ENCODE results near the gene MRAS. TPM values are rescaled to one million over a fixed set of nuclear protein-coding genes. Genes with fewer than 3 reads are reported as not detected.

Gene MRAS
- total and polyA plus RNA-seq, 11 donors, result 112 to 413 (median 252) TPM

- H3K36me3 ChIP-seq, result no peaks in the 10 kb centered on the region
- TF ChIP-seq CTCF (IDR thresholded peaks at IDR 0.05), result no peak
- no peak for TF ChIP-seq POLR2A (IDR thresholded peaks at IDR 0.05)
- WGBS, 4 donors, result 88 to 96% (median 92%) methylated on average over 3 of the region's 3 CpGs
- no peak overlapping the region for H3K4me3 ChIP-seq
- no peaks in the 10 kb centered on the region for H3K4me1 ChIP-seq
- intact Hi-C loops (cut with DNase I), result no loop called here
- no peak for ATAC-seq
- DNase-seq, result peak in 1 of 5 donors; percentile 4
- no peaks in the 10 kb centered on the region for H3K27me3 ChIP-seq
- H3K9me3 ChIP-seq, result no peaks in the 10 kb centered on the region
- H3K27ac ChIP-seq, result no peak overlapping the region
These were observed 101.1 kb downstream of the MRAS start for GRCh38 chr3:138449490-138449889.

- intact Hi-C loops (cut with DNase I), result no loop called here
- Histone ChIP-seq H3K4me3 (no peak overlapping the region), H3K27ac (no peak overlapping the region), H3K27me3 (no peaks in the 10 kb centered on the region), H3K36me3 (no peaks in the 10 kb centered on the region), H3K9me3 (no peaks in the 10 kb centered on the region), H3K4me1 (no peaks in the 10 kb centered on the region)
- 92 to 93% (median 92%) methylated on average over 7 of the region's 7 CpGs for WGBS, 4 donors
- no peak for TF ChIP-seq CTCF (IDR thresholded peaks at IDR 0.05)
- TF ChIP-seq POLR2A (IDR thresholded peaks at IDR 0.05), result no peak
- ATAC-seq (no peak), DNase-seq (peak in 1 of 5 donors; percentile 6)
These were observed 101.8 kb downstream of the MRAS start for GRCh38 chr3:138450181-138450580.

- no peaks in the 10 kb centered on the region for H3K9me3 ChIP-seq
- TF ChIP-seq CTCF (IDR thresholded peaks at IDR 0.05) (no peak), POLR2A (IDR thresholded peaks at IDR 0.05) (no peak)
- no peak overlapping the region for H3K27ac ChIP-seq
- 77 to 88% (median 79%) methylated on average over 6 of the region's 6 CpGs for WGBS, 4 donors
- intact Hi-C loops (cut with DNase I), result no loop called here
- no peaks in the 10 kb centered on the region for H3K27me3 ChIP-seq
- H3K36me3 ChIP-seq, result no peaks in the 10 kb centered on the region
- peak in 1 of 5 donors; percentile 3 for DNase-seq
- no peak for ATAC-seq
- H3K4me1 ChIP-seq, result no peaks in the 10 kb centered on the region
- no peak overlapping the region for H3K4me3 ChIP-seq
These were observed 102.5 kb downstream of the MRAS start for GRCh38 chr3:138450704-138451424.

GRCh38 chr3:138451595-138452162, 103.3 kb downstream of the MRAS start:
- Histone ChIP-seq H3K4me3 (no peak overlapping the region), H3K27me3 (no peaks in the 10 kb centered on the region), H3K27ac (no peak overlapping the region), H3K9me3 (no peaks in the 10 kb centered on the region), H3K36me3 (no peaks in the 10 kb centered on the region), H3K4me1 (no peaks in the 10 kb centered on the region)
- 79 to 87% (median 82%) methylated on average over 41 to 43 of the region's 43 CpGs for WGBS, 4 donors
- intact Hi-C loops (cut with DNase I), result no loop called here
- TF ChIP-seq POLR2A (IDR thresholded peaks at IDR 0.05), result no peak
- TF ChIP-seq CTCF (IDR thresholded peaks at IDR 0.05), result no peak
- no peak for ATAC-seq
- DNase-seq, result peak in 1 of 5 donors; percentile 18
